ENCODE results near the gene RPS6KC1. TPM values are rescaled to one million over a fixed set of nuclear protein-coding genes. Genes with fewer than 3 reads are reported as not detected.

RPS6KC1 gene
- total RNA-seq, 2 experiments from 2014 or later, result 9.4 to 10.7 TPM

- TF ChIP-seq EZH2phosphoT487 (IDR thresholded peaks at IDR 0.05; ENCODE audit: borderline replicate concordance, low read depth, low read length) (no peak), CTCF (conservative IDR thresholded peaks at IDR 0.05; ENCODE audit: low read length) (no peak)
- H2AFZ ChIP-seq (ENCODE audit: low read length), result peak overlapping the region; percentile 100
- ChIA-PET POLR2A (interaction anchor here (0.9 to 1.5 kb wide), 3 partner anchors 35 to 259 kb away, joined by 3 read pairs; partner anchors contain the start of genes ANGEL2 and NSL1), CTCF (ENCODE audit: unreplicated experiment) (interaction anchor here (0.6 kb wide), 1 partner anchor 37 kb away, joined by 3 read pairs; no protein-coding TSS in a partner anchor)
- peaks cover 11% of the 10 kb centered on the region; the same call in 1 of the 2 replicates for H3K9me3 ChIP-seq (ENCODE audit: low read length)
- peak overlapping the region; percentile 97 for H3K4me2 ChIP-seq (ENCODE audit: low read length)
- intact Hi-C loops (cut with micrococcal nuclease; ENCODE audit: unreplicated experiment), result loop anchor here (1.0 kb wide), 1 partner anchor 35 kb away; the partner anchor contains the start of gene ANGEL2
- H3K9me2 ChIP-seq (ENCODE audit: insufficient read depth, low read length), result no peaks in the 10 kb centered on the region
- peak overlapping the region; percentile 88 for H3K4me3 ChIP-seq (ENCODE audit: low read depth, low read length, poor library complexity, severe bottlenecking)
- H3K4me1 ChIP-seq (ENCODE audit: insufficient read depth, low read length, poor library complexity, severe bottlenecking), result peaks cover 12% of the 10 kb centered on the region
- H3K79me2 ChIP-seq (ENCODE audit: insufficient read depth, low read depth, low read length), result no peaks in the 10 kb centered on the region
- BruUV-seq (replicated peaks), result no TSS peak
- no peaks in the 10 kb centered on the region for H4K20me1 ChIP-seq (ENCODE audit: insufficient read depth, low read length)
- H3K36me3 ChIP-seq (ENCODE audit: insufficient read depth, low read length), result no peaks in the 10 kb centered on the region
- DNase-seq (ENCODE audit: low spot score), result no peak
- H3K27ac ChIP-seq (ENCODE audit: low read depth, low read length, poor library complexity, severe bottlenecking), result no peak overlapping the region
Observed at GRCh38 chr1:213050745-213051126, 305 bp upstream of the RPS6KC1 start.

GRCh38 chr1:213051881-213052202 lies 801 bp downstream of the RPS6KC1 start:
- peaks cover 11% of the 10 kb centered on the region; the same call in 1 of the 2 replicates for H3K9me3 ChIP-seq (ENCODE audit: low read length)
- CTCF ChIA-PET (ENCODE audit: unreplicated experiment), result no interaction called here
- peak overlapping the region; percentile 88 for H3K4me3 ChIP-seq (ENCODE audit: low read depth, low read length, poor library complexity, severe bottlenecking)
- H3K4me1 ChIP-seq (ENCODE audit: insufficient read depth, low read length, poor library complexity, severe bottlenecking), result peaks cover 12% of the 10 kb centered on the region
- peak overlapping the region; percentile 100 for H2AFZ ChIP-seq (ENCODE audit: low read length)
- H3K36me3 ChIP-seq (ENCODE audit: insufficient read depth, low read length), result no peaks in the 10 kb centered on the region
- H3K4me2 ChIP-seq (ENCODE audit: low read length), result peak overlapping the region; percentile 97
- H4K20me1 ChIP-seq (ENCODE audit: insufficient read depth, low read length), result no peaks in the 10 kb centered on the region
- H3K27ac ChIP-seq (ENCODE audit: low read depth, low read length, poor library complexity, severe bottlenecking), result no peak overlapping the region
- POLR2A ChIA-PET, result no interaction called here
- no peak for DNase-seq (ENCODE audit: low spot score)
- TF ChIP-seq CTCF (conservative IDR thresholded peaks at IDR 0.05; ENCODE audit: low read length) (no peak), EZH2phosphoT487 (IDR thresholded peaks at IDR 0.05; ENCODE audit: borderline replicate concordance, low read depth, low read length) (no peak)
- no peaks in the 10 kb centered on the region for H3K9me2 ChIP-seq (ENCODE audit: insufficient read depth, low read length)
- no peaks in the 10 kb centered on the region for H3K79me2 ChIP-seq (ENCODE audit: insufficient read depth, low read depth, low read length)
- TSS peak; percentile 79 for BruUV-seq (replicated peaks)
- intact Hi-C loops (cut with micrococcal nuclease; ENCODE audit: unreplicated experiment), result loop anchor here (1.0 kb wide), 1 partner anchor 37 kb away; the partner anchor contains the start of gene ANGEL2

GRCh38 chr1:213053455-213053854 lies 2.4 kb downstream of the RPS6KC1 start:
- no peaks in the 10 kb centered on the region for H3K79me2 ChIP-seq (ENCODE audit: insufficient read depth, low read depth, low read length)
- CTCF ChIA-PET (ENCODE audit: unreplicated experiment), result no interaction called here
- intact Hi-C loops (cut with micrococcal nuclease; ENCODE audit: unreplicated experiment), result no loop called here

More at GRCh38 chr1:213053455-213053854, 2.4 kb downstream of the RPS6KC1 start:
- BruUV-seq (replicated peaks), result no TSS peak
- TF ChIP-seq EZH2phosphoT487 (IDR thresholded peaks at IDR 0.05; ENCODE audit: borderline replicate concordance, low read depth, low read length) (no peak), CTCF (conservative IDR thresholded peaks at IDR 0.05; ENCODE audit: low read length) (no peak)
- POLR2A ChIA-PET, result no interaction called here
- no peak overlapping the region for H3K4me3 ChIP-seq (ENCODE audit: low read depth, low read length, poor library complexity, severe bottlenecking)
- no peak overlapping the region for H2AFZ ChIP-seq (ENCODE audit: low read length)
- DNase-seq (ENCODE audit: low spot score), result no peak
- H3K9me3 ChIP-seq (ENCODE audit: low read length), result peaks cover 11% of the 10 kb centered on the region; the same call in 1 of the 2 replicates
- H3K27ac ChIP-seq (ENCODE audit: low read depth, low read length, poor library complexity, severe bottlenecking), result no peak overlapping the region
- no peaks in the 10 kb centered on the region for H3K36me3 ChIP-seq (ENCODE audit: insufficient read depth, low read length)
- H3K4me1 ChIP-seq (ENCODE audit: insufficient read depth, low read length, poor library complexity, severe bottlenecking), result peaks cover 12% of the 10 kb centered on the region
- H3K9me2 ChIP-seq (ENCODE audit: insufficient read depth, low read length), result no peaks in the 10 kb centered on the region
- H4K20me1 ChIP-seq (ENCODE audit: insufficient read depth, low read length), result no peaks in the 10 kb centered on the region
- H3K4me2 ChIP-seq (ENCODE audit: low read length), result no peak overlapping the region
